Upper lobe of left lung (tissue), 6 donors: ENCODE data around the gene NUDT3. TPM values are rescaled to one million over a fixed set of nuclear protein-coding genes. Genes with fewer than 3 reads are reported as not detected.

ENCODE experiments used
- ATAC-seq, 2 donors: fragments of 200-7000 bp; cut with Tn5 transposase; one replicate each; pipeline ENCODE4 v1.9.1; 2022; ENCODE audit warnings: mild to moderate bottlenecking in 2 of 2, moderate library complexity in 2 of 2; ENCODE audit not compliant: low FRiP score in 2 of 2
- DNase-seq, 2 donors: peaks; one replicate each; pipeline ENCODE4 v3.0.0-alpha.2; 2019 to 2020
- H3K27ac ChIP-seq, 4 donors: fragments of 200-600 bp; sonication (generic); one replicate each; pipeline ENCODE4 v1.5.1; 2016 to 2019
- H3K27me3 ChIP-seq, 4 donors: fragments of 200-600 bp; sonication (generic); one replicate each; pipeline ENCODE4 v1.5.1; 2017 to 2019
- H3K36me3 ChIP-seq, 4 donors: fragments of 200-600 bp; sonication (generic); one replicate each; pipeline ENCODE4 v1.5.1; 2016 to 2019
- H3K4me1 ChIP-seq, 4 donors: fragments of 200-600 bp; sonication (generic); one replicate each; pipeline ENCODE4 v1.5.1; 2018 to 2019
- H3K4me3 ChIP-seq, 4 donors: fragments of 200-600 bp; sonication (generic); one replicate each; pipeline ENCODE4 v1.5.1; 2017 to 2019; ENCODE audit warnings: mild to moderate bottlenecking in 2 of 4, moderate library complexity in 1 of 4
- H3K9me3 ChIP-seq, 4 donors: fragments of 200-600 bp; sonication (generic); one replicate each; pipeline ENCODE4 v1.5.1; 2018 to 2019
- CTCF ChIP-seq, 6 experiments: fragments of 450-650 bp in 4 of 6; fragments of 200-600 bp in 2 of 6; sonication (generic) in 2 of 6; IDR thresholded peaks; one replicate each; pipeline ENCODE4 v1.5.1; 2016 to 2019; ENCODE audit warnings: antibody characterized with exemption in 6 of 6
- EP300 ChIP-seq, 4 donors: sonication (generic); formaldehyde crosslinking; IDR thresholded peaks; one replicate each; pipeline ENCODE4 v1.5.1; 2017; ENCODE audit warnings: antibody characterized with exemption in 4 of 4, control low read depth in 2 of 4
- POLR2A ChIP-seq, 4 donors: fragments of 450-650 bp; IDR thresholded peaks; one replicate each; pipeline ENCODE4 v1.5.1; 2016 to 2017; ENCODE audit warnings: antibody characterized with exemption in 4 of 4, mild to moderate bottlenecking in 2 of 4
- POLR2AphosphoS5 ChIP-seq, 2 donors: sonication (generic); formaldehyde crosslinking; IDR thresholded peaks; one replicate each; pipeline ENCODE4 v1.5.1; 2017; ENCODE audit warnings: antibody characterized with exemption in 2 of 2
- WGBS, 2 donors: methylation state at CpG; one replicate each; pipeline ENCODE4 v1.1.5; 2017 to 2018; 5-methylcytosine and 5-hydroxymethylcytosine counted together
- small RNA-seq, 4 donors: library from RNA; depleted of rRNA; stranded (forward); fragments of <200 nt; gene quantifications; one replicate each; pipeline ENCODE3, GENCODE V24; 2016
- total RNA-seq, 6 donors: library from RNA; depleted of rRNA in 4 of 6; stranded (reverse); fragments of >200 nt in 4 of 6; gene quantifications; one replicate each; pipeline versions ENCODE4 v1.1.0 to v1.2.1, GENCODE V29; 2016 to 2021
- donor health status: DM: no; HTN: no; CAD: no; lungs with moderate emphysema.
- donor health status: DM: no; HTN: yes; CAD: no; lungs with severe emphysema.

The NUDT3 gene
- total RNA-seq, 6 donors from 2014 or later, result 15.1 to 32.7 (median 26.0) TPM

GRCh38 chr6:34229877-34230276, 162.6 kb downstream of the NUDT3 start:
- DNase-seq (no peak), ATAC-seq (no peak)
- no peak for TF ChIP-seq POLR2AphosphoS5 (IDR thresholded peaks at IDR 0.05)
- no peak for TF ChIP-seq CTCF (IDR thresholded peaks at IDR 0.05)
- TF ChIP-seq EP300 (IDR thresholded peaks at IDR 0.05), result no peak
- no peak for TF ChIP-seq POLR2A (IDR thresholded peaks at IDR 0.05)
- H3K9me3 ChIP-seq, result no peaks in the 10 kb centered on the region
- H3K4me3 ChIP-seq, result no peak overlapping the region
- 94 to 95% methylated on average over 8 of the region's 8 CpGs for WGBS, 2 donors
- H3K27me3 ChIP-seq, result no peaks in the 10 kb centered on the region
- H3K4me1 ChIP-seq, result peaks cover 0 to 4% (median 0%) of the 10 kb centered on the region in 4 donors
- no peaks in the 10 kb centered on the region for H3K36me3 ChIP-seq
- no peak overlapping the region for H3K27ac ChIP-seq

Small RNA genes lying within 50 kb of the gene (small RNA-seq; reads per million reads assigned to genes)
- 0 reads per million in 4 donors for gene MIR6835

Other genes with a start within 250 kb of the NUDT3 start
- under 1 TPM in 1 of 6 donors, not detected in 5; 0.24 TPM for gene GRM4, start 246.6 kb downstream of the NUDT3 start, total RNA-seq
- gene HMGA1, start 155.8 kb downstream of the NUDT3 start, total RNA-seq, result 10 to 100 TPM; 19.9 to 91.5 (median 58.9) TPM
- 10 to 100 TPM; 12.6 to 42.2 (median 34.9) TPM for gene SMIM29, start 143.7 kb downstream of the NUDT3 start, total RNA-seq
- gene RPS10, start 33.4 kb upstream of the NUDT3 start, total RNA-seq, result 1,000 to 10,000 TPM in 4 of 6 donors, 100 to 1,000 TPM in 2; 383 to 1,975 (median 1,074) TPM
- 1 to 10 TPM in 1 of 6 donors, under 1 TPM in 2, not detected in 3; 0.06 to 3.0 (median 0.17) TPM for gene PACSIN1, start 73.4 kb upstream of the NUDT3 start, total RNA-seq
- gene SPDEF, start 163.7 kb upstream of the NUDT3 start, total RNA-seq, result 1 to 10 TPM in 5 of 6 donors, under 1 TPM in 1; 0.61 to 5.2 (median 3.8) TPM